GM18907 (cell line): Measurements from ENCODE around the gene FNDC1.
A peak's percentile ranks its signal among the peaks of the same experiment; 100 is the strongest.
"Not testable (repeated sequence)": the region's sequence is repeated elsewhere in the genome, so short reads cannot be mapped to it uniquely, and the experiment has no call there.

ENCODE experiments used
- ATAC-seq: cut with Tn5 transposase; IDR thresholded peaks from one replicate; pipeline ENCODE4 v1.9.1; 2021; ENCODE audit warnings: mild to moderate bottlenecking, moderate library complexity; ENCODE audit not compliant: unreplicated experiment

Gene FNDC1

DNA sequence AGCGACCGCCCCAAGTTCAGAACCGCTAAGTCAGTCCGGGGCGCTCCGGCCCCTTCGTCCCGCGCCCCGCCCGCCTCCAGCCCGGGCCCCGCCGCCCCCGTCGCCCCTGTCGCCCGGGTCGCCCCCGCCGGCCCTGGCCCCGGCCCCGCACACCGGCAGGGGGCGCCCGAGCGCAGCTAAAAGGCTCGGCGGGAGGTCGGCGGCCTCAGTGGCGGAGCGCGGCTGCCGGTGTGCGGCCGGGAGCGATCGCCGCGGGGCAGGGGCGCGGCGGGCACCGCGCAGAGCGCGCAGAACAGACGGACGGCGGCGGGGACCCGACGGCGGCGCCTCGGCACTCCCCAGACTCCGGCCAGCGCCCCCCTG, at the start of gene FNDC1:
Gene FNDC1 (plus strand): TSS at position 208 of the 363 bp plus-strand sequence. CDS start 197 bp downstream, outside the sequence.
- ATAC-seq: no peak

DNA sequence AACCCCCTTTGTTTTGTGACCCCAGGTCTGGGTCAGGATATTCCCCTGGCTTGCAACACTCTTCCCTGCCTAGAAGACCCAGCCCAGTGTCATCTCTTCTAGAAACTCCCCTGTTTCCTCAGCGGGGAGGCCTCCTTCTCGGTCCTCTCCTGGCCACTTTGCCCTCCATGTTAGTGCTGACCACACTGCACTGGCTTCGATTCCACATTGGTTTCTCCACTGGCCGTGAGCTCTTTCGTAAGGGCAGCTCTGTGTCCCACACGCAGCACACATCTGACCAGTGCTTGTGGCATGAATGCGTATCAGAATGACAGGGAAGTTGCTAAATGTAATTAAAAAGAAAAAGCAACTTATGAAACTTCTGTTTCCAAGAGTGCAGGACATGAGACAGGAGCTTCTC, 49.4 kb upstream of the FNDC1 start:
- no peak for ATAC-seq

DNA sequence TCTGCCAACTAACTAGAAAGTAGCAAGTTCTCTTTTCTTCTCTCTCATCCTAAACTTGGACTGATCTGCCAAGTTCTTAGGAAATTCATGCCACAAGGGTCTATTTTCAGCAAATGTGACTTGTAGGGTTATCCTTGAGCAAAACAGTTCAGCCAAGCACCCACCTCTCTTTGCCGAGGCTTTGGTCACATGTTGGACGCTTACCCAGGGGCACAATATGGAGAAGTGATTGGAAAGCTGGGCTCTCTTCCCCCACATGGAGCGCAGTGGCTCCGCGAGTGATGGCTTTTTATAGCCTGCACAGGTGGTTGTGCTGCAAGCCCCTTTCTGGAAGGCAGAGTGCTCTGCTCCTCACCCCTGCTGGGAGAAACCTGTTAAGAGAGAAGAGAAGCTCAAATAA, 47.7 kb upstream of the FNDC1 start:
- ATAC-seq: no peak

DNA sequence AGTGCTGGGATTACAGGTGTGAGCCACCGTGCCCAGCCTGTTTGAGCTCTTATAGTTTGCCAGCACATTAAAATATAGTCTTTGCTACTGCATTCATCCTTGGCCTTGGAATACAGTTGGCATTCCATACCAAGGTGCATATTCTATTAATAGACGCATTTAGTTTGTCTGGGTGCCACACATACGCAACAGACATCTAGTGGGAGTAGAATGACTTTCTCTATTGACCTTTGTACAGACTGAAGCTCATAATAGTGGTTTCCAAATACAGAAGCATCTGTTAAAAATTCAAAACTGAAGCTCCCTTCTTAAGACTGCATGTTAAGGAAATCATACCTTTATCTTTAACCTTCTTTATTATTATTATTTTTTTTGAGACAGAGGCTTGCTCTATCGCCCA, 46.7 kb upstream of the FNDC1 start:
- no peak for ATAC-seq

DNA sequence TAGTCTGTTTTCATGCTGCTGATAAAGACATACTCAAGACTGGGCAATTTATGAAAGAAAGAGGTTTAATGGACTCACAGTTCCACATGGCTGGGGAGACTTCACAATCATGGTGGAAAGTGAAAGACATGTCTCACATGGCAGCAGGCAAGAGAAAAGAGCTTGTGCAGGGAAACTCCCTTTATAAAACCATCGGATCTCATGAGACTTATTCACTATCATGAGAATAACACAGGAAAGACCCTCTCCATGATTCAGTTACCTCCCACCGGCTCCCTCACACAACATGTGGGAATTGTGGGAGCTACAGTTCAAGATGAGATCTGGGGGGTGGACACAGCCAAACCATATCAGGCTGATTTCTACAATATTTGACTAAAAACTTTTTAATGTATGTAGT, 45.4 kb upstream of the FNDC1 start:
- ATAC-seq: not testable (repeated sequence)

DNA sequence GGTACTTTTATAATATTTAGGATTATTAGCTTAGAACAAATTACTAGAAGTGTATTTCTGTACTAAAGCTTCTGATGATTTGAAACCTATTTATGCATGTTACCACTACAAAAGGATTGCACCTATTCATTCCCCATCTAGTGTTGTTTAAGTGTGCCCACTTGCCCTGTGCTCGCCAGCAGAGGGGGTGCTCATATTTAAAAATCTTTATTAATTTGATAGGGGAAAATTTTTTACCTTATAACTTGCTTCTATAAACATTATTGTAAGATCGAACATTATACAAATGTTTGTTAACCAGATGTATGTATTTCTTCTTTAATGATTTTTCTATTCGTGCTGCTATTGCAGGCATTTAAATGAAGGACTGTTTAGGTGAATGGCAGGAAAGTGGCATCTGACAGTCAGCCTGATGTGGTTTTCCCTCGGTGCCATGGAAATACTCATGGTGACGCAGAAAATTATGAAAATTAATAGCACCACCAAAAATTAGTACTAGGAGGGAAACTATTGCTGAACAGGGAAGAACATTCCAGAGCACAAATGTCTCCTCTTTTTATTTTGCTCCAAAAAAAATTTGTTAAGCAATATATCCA, 44.1 kb upstream of the FNDC1 start:
- ATAC-seq: no peak

DNA sequence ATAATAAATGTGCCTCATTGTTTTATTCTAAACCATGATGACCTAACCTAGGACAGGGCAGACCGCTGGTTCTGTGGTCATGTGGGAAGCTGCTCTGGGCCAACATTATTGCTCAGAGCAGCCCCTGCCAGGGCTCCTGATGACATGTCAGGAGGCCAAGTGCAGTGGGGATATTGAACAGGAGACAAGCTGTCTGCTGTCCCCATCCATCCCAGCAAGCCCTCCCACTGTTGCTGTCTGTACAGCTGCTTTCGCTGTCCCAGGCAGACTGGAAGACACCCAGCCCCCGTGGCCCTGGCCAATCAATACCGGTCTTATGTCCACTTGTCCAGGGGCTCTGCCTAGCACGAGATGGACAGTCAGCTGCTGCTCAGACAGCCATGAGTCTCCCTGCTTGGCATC, 43.2 kb upstream of the FNDC1 start:
- no peak for ATAC-seq

DNA sequence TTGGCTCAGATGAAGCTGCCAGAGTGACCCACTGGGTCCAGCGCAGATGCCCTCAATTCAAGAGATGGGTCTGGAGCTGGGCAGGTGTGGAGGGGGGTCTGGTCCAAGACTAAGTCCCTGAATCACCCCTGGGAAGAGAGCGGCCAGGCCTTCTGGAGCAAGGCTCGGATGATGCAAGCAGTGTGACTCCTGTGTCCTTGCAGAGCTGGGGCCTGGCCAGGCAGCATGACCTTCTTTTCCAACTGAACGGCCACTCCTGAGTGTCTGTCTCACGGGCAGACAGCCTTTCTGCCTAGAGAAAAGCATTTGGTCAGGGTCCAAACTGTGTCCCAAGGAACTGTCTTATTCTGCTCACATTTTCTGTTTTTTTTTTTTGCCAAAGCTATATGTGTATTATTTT, 42.6 kb upstream of the FNDC1 start:
- no peak for ATAC-seq

DNA sequence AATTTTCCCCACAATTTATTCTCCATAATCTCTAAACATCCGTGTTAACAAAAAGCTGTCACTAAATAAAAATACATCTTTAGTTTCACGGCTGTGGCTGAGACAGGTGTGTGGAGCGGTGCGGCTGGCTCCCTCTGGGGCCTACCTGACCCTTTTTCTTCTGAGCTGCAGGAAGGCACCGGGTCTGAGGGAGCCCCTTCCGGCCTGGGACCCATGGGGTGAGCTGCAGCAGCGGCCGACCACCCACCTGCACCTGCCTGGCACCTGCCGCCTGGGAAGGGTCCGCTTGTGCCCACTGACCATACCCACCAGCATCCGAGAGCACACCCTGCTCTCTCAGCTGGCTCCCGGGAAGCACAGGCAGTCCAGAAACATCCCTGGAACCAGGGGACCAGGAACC, 41.5 kb upstream of the FNDC1 start:
- ATAC-seq: no peak

DNA sequence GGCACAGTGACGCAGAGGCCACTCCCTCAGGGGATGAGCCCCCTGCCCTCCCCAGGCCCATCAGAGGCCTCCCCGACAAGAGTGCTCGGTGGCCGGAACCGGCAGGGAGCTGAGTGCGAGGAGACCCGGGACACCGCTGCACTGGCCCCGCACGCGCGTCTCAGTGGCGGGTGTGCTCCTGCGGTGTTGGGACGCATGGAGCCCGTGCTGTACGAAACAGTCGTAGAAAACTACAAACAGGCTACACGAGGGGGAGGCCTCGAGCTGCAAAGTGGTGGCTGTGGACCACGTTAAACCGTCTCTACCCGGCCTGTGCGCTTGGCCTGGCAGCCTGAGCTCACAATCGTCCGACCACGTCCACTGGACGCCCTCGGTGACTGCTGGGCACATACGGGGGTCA, 40.2 kb upstream of the FNDC1 start:
- no peak for ATAC-seq

DNA sequence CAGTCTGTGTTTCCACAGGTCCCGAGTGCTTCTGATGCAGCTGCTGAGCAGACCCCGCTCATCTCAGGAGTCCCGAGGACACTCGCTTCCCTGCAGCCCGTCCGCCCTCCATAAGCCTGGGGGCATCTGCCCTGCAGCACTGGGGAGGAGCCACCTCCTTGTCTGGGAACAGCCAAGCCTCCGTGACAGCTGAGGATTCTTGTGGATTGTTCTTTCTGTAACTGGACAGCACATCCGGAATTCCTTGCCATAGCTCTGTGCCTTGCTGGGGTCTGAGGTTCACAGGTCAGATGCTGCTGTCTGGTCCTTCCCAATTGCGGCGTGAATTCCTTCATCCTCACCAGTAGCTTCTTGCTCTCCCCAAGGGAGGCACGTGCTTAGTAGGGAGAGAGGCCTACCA, 38.4 kb upstream of the FNDC1 start:
- ATAC-seq: no peak

DNA sequence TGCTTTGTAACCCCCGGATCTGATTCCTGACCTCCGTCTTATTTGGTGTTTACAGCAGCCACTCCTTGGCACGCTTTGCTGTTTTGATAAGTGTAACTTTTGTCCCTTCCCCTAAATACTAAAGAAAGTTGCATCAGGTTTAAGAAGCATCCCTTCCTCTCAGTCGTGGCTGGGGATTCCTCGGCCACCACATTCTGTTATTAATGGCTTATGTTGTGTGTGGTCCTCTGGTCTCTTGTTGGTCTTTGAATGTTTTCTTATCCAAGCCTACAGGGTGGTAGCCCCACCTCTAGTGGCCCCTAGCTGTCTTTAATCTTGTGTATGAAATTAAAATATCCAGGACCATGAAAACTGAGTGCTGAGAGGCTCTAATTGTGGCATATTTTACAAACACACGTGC, 37.5 kb upstream of the FNDC1 start:
- no peak for ATAC-seq

DNA sequence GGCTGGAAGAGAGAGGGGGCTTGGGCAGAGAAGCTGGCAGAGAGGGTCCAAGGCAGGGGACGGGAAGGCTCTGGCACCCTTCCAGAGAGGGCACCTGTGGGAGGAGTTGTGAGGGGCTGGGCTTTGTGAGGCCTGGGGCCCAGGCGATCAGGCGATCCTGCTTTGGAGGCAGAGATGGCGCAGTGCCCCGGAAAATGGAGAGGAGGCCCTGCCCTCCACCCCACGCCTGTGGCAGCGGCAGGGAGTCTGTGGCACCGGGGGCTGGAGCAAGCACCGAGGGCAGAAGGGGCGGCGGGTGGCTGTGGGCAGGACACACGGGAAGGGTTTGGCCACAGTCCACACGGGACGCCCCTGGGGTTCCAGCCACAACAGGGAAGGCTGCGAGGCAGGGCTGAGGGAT, 36.5 kb upstream of the FNDC1 start:
- ATAC-seq: no peak

DNA sequence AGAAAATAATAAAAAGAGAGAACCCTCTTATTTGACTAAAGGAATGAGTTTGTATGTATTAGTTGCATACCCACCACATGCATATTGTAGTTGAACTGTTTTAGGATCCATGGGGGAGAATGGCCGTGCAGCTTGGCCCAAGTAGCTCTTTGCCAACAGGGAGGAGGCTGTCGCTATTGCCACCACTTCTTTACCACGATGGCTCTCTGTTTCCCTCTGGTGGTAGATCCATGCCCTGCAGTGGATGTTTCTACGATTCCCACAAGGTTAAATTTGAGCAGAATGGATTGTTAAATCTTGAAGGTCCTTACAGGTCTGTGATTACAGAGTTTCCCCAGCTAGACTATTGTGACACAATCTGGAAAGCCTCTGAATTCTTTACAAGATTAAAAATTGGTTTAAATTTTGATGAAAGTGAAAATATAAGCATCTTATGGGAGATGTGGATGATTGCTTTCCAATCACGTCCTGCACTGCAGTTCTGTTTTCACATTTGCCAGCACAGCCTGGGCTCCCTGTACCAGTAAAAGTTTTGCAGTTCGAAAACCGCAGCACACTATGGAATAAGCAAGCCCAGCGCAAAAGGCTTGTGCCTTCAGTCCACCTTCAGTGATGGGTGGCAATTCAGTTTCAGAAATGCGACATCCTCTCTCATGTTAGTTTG, 34.4 kb upstream of the FNDC1 start:
- peak; percentile 77 for ATAC-seq

DNA sequence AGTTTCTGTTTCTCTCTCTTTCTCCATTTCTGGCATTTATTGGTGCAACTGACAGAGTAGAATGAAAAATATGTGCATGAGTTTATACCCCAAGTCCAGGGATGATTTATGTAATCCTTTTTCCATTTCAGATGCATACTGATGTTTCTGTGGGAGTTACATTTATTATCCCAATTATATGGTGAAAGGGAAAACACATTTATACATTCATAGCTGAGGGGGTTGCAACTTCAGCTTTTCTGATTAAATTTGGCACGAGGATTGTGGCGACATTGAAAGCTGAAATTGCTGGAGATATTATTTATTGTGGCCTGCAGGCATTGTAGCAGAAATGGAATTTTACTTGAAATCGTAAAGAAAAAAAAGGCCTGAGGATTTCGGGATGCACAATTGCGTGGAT, 31.5 kb upstream of the FNDC1 start:
- no peak for ATAC-seq

DNA sequence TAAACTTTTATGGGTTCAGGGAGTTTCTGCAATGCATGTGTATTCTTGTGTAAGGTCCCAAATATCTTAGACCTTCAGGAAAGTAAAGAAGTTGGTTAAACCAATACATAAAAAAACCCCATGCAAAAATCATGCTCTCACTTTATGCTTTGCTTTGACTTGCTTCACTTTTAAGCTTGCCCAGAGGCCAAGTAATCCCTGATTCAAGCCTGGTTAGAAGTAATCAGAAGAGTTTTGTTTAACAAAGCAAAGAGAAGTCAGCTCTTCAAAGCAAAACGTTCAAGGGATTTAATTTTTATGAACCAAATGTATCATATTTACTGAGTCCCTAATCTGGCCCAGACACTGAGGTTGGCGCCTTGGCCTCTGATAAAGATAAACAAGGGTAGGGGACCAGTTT, 26.7 kb upstream of the FNDC1 start:
- no peak for ATAC-seq

DNA sequence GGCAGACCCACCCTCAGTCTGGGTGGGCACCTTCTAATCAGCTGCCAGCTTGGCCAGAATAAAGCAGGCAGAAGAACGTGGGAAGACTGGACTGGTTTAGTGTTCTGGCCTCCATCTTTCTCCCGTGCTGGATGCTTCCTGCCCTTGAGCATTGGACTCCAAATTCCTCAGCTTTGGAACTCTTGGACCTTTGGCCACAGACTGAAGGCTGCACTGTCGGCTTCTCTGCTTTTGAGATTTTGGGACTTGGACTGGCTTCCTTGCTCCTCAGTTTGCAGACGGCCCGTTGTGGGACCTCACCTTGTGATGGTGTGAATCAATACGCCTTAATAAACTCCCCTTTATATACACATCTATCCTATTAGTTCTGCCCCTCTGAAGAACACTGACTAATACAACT, 20.6 kb upstream of the FNDC1 start:
- no peak for ATAC-seq

DNA sequence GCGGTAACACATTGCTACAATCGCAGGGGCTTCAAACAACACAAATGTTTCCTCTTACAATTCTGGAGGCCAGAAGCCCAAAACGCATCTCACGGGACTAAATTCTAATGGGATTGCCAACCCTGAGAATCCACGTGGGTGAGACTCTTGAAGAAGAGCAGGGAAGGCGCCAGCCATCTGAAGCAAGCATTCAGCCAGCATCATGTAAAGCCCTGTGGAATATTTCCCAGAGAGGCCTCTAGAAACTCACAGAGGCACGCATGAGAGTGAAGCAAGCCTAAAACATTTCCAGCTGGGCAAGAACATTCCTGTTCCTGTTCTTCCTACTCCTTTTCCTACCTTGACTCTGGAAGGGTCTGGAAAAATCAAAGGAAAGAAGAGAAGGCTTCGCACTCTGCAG, 19.6 kb upstream of the FNDC1 start:
- ATAC-seq: no peak

DNA sequence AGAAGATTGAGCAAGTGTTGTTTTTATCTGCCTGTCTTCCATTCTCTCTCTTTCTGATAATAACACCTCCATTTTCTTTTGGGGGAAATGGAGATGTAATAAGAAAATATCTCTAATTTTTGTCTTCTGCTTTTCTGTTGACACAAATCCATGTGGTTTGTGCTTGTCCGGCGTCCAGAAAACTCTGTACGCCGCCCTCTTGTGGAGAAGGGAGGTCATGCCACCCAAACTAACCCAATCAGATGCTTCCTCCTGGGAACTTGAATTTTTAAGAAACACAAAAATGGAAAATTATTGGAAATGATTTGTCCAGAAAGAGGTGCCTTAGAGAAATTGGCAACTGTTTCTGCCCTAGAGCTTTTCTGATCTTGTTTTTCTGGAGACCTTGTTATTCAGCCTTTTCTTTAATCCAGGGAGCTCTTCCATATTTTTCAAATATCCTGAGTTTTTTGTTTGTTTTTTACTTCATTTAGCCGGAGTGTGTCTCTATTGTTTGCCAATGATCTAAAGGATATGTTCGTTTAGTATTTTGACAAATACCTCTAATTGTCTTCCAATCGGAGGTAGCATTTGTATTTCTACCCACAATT, 17.8 kb upstream of the FNDC1 start:
- no peak for ATAC-seq

DNA sequence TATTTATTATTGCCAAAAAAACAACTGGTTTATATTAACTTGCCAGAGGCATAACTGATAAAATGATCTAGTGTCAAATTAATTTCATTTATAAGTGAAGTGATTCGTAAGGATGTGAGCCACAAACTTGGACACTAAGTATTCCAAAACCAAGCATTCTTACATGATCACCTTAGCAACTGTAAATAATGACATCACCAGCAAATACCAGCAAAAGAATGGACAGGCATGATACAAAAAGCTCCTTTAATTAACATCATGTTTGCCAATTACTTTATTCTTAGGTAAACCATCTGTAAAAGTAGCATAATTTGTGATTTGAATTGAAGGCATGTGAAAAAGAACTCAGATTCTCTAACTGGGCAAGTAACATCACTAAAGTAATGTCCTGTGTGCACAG, 17.2 kb upstream of the FNDC1 start:
- no peak for ATAC-seq

DNA sequence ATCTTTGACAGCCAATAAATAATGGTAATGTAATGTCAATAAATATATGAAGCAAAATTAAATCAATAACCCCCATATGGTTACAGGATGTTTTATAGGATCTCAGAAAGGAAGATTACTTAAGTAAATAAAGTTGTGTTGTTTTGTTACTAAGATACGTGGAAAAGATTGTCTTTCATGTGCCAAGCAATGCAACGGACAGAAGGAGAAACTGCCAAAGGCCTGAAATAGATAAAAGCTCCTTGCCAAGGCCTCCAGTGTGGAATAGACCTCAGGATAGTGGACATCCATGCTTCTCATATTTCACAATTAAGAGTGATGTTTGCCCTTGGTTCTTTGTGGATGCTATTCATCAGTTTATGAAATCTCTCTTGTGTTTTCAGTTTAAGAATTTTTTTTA, 16.4 kb upstream of the FNDC1 start:
- ATAC-seq: no peak

DNA sequence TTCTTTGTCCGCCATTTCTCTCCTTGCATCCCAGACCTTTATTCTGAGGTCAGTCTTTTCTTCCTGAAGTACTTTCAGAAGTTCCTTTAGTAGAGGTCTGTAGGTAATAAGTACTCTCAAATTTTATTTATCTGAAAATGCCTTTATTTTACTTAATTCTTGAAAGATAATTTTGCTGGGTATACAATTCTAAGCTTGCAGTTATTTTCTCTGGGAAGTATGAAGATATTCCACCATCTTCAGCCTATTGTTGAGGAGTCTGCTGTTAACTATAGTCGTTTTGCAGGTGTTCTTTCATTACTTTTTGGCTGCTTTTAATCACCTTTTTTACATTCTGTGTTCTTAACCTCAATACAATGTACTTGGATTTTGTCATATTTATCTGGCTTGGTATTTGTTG, 13.5 kb upstream of the FNDC1 start:
- ATAC-seq: no peak

DNA sequence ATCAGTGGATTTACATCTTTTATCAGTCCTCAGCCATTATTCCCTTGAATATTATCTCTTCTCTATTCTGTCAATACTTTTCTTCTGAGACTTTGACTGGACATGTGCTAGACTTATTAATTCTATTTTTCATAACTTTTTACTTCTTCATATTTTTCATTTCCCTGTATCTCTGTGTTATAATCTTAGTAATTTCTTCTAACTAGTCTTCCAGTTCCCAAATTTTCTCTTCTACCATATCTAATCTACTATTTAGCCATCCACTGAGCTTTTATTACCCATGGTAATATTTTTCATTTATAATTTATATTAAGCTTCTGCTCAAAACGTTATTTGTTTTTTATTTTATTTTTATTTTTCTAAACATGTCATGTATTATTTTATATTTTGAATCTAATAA, 13.1 kb upstream of the FNDC1 start:
- ATAC-seq: no peak
